SW480 (cell line): ENCODE results near the gene MAP3K20.
"Not testable (repeated sequence)": the region's sequence is repeated elsewhere in the genome, so short reads cannot be mapped to it uniquely, and the experiment has no call there.

ENCODE experiments used
- DNase-seq: peaks from one replicate; pipeline ENCODE4 v3.0.0-alpha.2; 2016; ENCODE audit warnings: low spot score

The MAP3K20 gene

GRCh38 chr2:173280853-173281252, 205.2 kb downstream of the MAP3K20 start:
- DNase-seq, result no peak

GRCh38 chr2:173281898-173282297, 206.3 kb downstream of the MAP3K20 start:
- not testable (repeated sequence) for DNase-seq

GRCh38 chr2:173282795-173283545, 207.3 kb downstream of the MAP3K20 start:
- DNase-seq, result no peak

- peak; percentile 13 for DNase-seq
Observed at GRCh38 chr2:173286153-173286809, 210.6 kb downstream of the MAP3K20 start.

GRCh38 chr2:173287594-173287993, 211.9 kb downstream of the MAP3K20 start:
- DNase-seq, result no peak

GRCh38 chr2:173288561-173288960, 212.9 kb downstream of the MAP3K20 start:
- no peak for DNase-seq

- no peak for DNase-seq
Observed at GRCh38 chr2:173290046-173290445, 214.4 kb downstream of the MAP3K20 start.

GRCh38 chr2:173290518-173290917, 214.9 kb downstream of the MAP3K20 start:
- DNase-seq, result no peak

GRCh38 chr2:173291412-173291811, 215.8 kb downstream of the MAP3K20 start:
- no peak for DNase-seq

GRCh38 chr2:173296235-173296634, 220.6 kb downstream of the MAP3K20 start:
- no peak for DNase-seq

- DNase-seq, result no peak
Observed at GRCh38 chr2:173298536-173299097, 223.0 kb downstream of the MAP3K20 start.

GRCh38 chr2:173299764-173300163, 224.1 kb downstream of the MAP3K20 start:
- DNase-seq, result no peak

GRCh38 chr2:173300458-173300857, 224.8 kb downstream of the MAP3K20 start:
- no peak for DNase-seq

- DNase-seq, result not testable (repeated sequence)
Observed at GRCh38 chr2:173301549-173301948, 225.9 kb downstream of the MAP3K20 start.

- no peak for DNase-seq
Observed at GRCh38 chr2:173305303-173305702, 229.7 kb downstream of the MAP3K20 start.

GRCh38 chr2:173307293-173307692, 231.6 kb downstream of the MAP3K20 start:
- no peak for DNase-seq

- DNase-seq, result not testable (repeated sequence)
Observed at GRCh38 chr2:173309370-173309769, 233.7 kb downstream of the MAP3K20 start.

- no peak for DNase-seq
Observed at GRCh38 chr2:173311844-173312606, 236.4 kb downstream of the MAP3K20 start.
